Stimulated activated CD8-positive, alpha-beta memory T cell treated with anti-CD3 and anti-CD28 coated beads, Interleukin-12 subunit alpha, Interleukin-12 subunit beta, amount 100 ng/mL, for 1 hour (primary cell): ENCODE results near the gene PTPRN2.

Experiments
- DNase-seq: peaks from one replicate; pipeline ENCODE4 v3.0.0-alpha.2; 2020; ENCODE audit warnings: low read depth

The PTPRN2 gene

GRCh38 chr7:158252837-158253669 lies 334.6 kb downstream of the PTPRN2 start:
- no peak for DNase-seq

GRCh38 chr7:158252081-158252836 lies 335.4 kb downstream of the PTPRN2 start:
- no peak for DNase-seq

DNA sequence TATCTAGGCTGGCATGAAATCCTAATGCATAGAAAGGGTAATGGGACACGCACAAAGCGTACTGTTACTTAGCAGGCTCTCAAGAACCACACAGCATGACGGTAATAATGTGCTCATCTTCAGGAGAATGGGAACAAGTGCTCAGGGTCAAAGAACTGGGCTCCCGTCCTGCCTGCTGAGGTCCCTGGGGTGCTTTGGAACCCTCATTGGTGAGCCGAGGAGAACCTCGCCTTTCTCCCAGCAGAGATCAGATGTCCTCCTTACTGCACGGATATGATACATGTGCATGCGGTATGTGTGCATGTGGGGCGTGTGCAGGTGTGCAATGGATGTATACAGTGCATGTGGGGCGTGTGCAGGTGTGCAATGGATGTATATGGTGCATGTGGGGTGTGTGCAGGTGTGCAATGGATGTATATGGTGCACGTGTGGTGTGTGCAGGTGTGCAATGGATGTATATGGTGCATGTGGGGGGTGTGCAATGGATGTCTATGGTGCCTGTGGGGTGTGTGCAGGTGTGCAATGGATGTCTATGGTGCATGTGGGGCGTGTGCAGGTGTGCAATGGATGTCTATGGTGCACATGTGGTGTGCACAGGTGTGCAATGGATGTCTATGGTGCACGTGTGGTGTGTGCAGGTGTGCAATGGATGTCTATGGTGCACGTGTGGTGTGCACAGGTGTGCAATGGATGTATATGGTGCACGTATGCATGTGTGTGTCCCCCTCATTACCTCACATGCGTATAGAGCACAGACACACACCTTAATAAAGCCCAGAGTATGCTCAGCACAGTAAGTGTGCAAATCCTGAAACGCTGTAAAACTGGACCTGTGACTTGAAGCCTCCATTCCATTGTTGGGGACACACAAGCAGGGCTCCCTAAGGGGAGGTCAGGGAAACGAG lies 336.3 kb downstream of the PTPRN2 start:
- no peak for DNase-seq

GRCh38 chr7:158249692-158250091 lies 337.9 kb downstream of the PTPRN2 start:
- DNase-seq = no peak

DNA sequence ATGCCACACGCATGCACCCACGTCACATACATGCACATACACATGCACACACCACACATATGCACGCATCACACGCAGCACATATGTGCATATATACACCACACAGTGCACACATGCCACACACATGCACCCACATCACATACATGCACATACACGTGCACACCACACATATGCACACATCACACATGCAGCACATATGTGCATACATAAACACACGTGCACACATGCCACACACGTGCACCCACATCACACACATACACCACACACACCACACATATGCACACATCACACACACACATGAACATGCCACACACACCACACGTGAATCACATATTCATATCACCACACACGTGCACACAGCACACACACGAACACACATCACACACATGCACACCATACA lies 338.8 kb downstream of the PTPRN2 start:
- no peak for DNase-seq

GRCh38 chr7:158247758-158248487 lies 339.7 kb downstream of the PTPRN2 start:
- no peak for DNase-seq

- no peak for DNase-seq
Measured at GRCh38 chr7:158246960-158247673, 340.5 kb downstream of the PTPRN2 start.

DNA sequence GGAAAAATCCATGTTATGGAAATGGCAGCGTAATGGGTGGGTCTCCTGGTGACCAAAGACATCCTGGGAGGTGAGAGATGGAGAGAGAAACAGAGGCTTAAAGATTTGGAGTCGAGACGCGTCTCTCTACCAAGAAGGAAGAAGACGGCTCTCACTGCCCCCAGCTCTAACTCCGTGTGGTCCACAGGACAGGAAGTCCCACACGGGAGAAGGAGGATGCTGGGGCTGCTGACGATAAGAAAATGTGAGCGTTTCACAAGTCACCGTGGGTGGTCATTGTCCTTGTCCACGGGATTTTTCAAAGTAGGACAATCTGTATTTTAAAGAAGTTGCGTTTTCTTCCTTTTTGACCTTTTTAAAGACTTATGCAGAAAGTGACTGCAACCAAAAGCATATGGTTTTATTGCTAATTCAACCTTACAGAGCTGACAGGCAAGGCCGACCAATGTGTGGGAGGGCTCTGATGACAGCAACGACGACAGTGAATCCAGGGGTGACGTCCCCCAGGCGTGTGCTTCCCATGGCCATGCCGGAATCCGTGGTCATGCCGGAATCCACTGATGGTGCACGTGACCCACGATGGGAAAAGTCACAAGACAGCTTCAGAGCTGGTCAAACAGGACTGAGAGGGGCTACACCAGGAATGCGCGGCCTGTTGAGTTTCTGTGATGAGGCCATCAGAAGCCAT lies 341.2 kb downstream of the PTPRN2 start:
- no peak for DNase-seq

- DNase-seq = no peak
Measured at GRCh38 chr7:158245724-158246041, 341.9 kb downstream of the PTPRN2 start.

DNA sequence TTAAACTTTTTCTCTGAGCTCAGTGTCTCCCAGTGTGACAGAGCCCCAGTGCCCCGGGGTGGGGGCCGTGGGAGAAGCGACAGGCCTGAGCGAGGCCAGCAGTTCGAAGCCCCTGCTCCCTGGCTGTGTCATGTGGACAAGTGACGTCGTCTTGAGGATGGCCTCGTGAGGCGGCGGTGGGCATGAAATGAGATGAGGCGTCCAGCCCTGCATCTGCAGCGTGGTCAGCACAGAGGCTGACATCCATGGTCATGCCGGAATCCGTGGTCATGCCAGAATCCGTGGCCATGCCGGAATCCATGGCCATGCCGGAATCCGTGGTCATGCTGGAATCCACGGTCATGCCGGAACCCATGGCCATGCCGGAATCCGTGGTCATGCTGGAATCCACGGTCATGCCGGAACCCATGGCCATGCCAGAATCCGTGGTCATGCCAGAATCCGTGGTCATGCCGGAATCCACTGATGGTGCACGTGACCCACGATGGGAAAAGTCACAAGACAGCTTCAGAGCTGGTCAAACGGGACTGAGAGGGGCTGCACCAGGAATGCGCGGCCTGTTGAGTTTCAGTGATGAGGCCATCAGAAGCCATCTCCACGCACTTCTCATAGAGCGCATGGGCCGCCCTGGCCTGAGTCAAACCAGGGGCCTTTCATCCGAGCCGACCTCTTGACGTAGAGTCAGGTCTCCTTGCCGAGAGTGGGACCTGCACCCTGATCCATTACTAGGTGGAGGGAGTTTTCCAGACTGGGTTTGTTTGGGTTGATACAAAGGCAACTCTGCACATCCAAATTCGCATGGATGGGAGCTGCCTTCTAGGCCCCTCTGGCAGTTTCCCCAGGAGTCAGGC lies 342.5 kb downstream of the PTPRN2 start:
- DNase-seq = no peak

DNA sequence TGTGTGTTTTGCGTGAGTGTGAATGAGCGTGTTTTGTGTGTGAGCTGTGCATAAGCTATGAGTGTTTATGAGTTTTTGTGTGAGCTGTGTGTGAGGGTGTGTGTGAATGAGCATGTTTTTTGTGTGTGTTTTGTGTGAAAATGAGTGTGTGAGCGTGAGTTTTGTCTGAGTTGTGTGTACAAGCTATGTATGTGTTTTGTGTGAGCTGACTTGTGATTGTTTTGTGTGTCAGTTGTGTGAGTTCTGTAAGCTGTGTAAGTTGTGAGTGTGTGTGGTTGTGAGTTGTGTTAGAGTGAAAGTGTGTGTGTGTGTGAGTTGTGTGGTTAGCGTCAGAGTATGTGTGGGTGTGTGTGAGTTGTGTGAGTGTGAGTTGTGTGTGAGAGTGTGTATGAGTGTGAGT lies 343.2 kb downstream of the PTPRN2 start:
- no peak for DNase-seq

DNA sequence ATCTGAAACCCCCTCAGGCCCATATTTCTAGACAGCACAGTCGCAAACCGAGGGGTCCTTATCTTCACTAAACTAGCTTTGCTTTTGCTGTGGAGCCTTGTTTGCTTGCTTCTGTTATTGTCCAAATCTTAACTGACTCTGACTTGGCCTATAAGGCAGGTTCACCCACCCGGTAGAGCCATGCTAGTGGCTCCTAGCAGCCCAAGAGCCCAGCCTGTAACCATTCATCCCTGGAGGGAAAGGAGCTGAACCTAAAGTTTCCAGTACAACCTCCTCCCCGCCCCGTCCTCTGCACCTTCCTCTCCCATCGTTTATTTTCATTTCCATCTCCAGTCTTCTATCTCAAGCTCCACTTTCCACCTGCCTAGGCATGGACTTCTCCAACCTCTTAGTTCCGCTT lies 345.7 kb downstream of the PTPRN2 start:
- DNase-seq = no peak

- no peak for DNase-seq
Measured at GRCh38 chr7:158240801-158241200, 346.8 kb downstream of the PTPRN2 start.

GRCh38 chr7:158239290-158239981 lies 348.2 kb downstream of the PTPRN2 start:
- DNase-seq = no peak

- DNase-seq = no peak
Measured at GRCh38 chr7:158238616-158239289, 348.9 kb downstream of the PTPRN2 start.

- no peak for DNase-seq
Measured at GRCh38 chr7:158237672-158238335, 349.8 kb downstream of the PTPRN2 start.

GRCh38 chr7:158236400-158236799 lies 351.2 kb downstream of the PTPRN2 start:
- DNase-seq = no peak

- DNase-seq = no peak
Measured at GRCh38 chr7:158235862-158236261, 351.8 kb downstream of the PTPRN2 start.
